Activated naive CD4-positive, alpha-beta T cell treated with anti-CD3 and anti-CD28 coated beads, Interleukin-2, amount 50 U/mL, for 72 hours (primary cell): Measurements from ENCODE around the gene CSNK1G3. TPM values are rescaled to one million over a fixed set of nuclear protein-coding genes. Genes with fewer than 3 reads are reported as not detected.
"Not testable (repeated sequence)": the region's sequence is repeated elsewhere in the genome, so short reads cannot be mapped to it uniquely, and the experiment has no call there.

ENCODE experiments used
- ATAC-seq, 2 donors: fragments of 150-1000 bp; cut with Tn5 transposase; 2 replicates each; pipeline ENCODE4 v1.10.0; 2021; ENCODE audit warnings: mild to moderate bottlenecking in 2 of 2, moderate library complexity in 2 of 2
- DNase-seq, 2 donors: peaks; one replicate each; pipeline ENCODE4 v3.0.0; 2021 to 2022; ENCODE audit warnings: low spot score in 2 of 2
- H3K27ac Mint-ChIP-seq, 2 donors: one replicate each; pipeline ENCODE4 v1.8.0; 2022; ENCODE audit warnings: mild to moderate bottlenecking in 2 of 2, mixed read lengths in 2 of 2
- H3K36me3 Mint-ChIP-seq, 2 donors: one replicate each; pipeline ENCODE4 v1.8.0; 2022; ENCODE audit warnings: mixed read lengths in 2 of 2
- H3K9me3 Mint-ChIP-seq, 2 donors: one replicate each; pipeline ENCODE4 v1.8.0; 2022; ENCODE audit warnings: mixed read lengths in 2 of 2
- total RNA-seq, 2 donors: library from RNA; stranded (reverse); gene quantifications; one replicate each; pipeline ENCODE4 v1.2.3, GENCODE V29; 2022

Gene CSNK1G3
- 10 to 100 TPM; 23.7 to 46.9 TPM for total RNA-seq

DNA sequence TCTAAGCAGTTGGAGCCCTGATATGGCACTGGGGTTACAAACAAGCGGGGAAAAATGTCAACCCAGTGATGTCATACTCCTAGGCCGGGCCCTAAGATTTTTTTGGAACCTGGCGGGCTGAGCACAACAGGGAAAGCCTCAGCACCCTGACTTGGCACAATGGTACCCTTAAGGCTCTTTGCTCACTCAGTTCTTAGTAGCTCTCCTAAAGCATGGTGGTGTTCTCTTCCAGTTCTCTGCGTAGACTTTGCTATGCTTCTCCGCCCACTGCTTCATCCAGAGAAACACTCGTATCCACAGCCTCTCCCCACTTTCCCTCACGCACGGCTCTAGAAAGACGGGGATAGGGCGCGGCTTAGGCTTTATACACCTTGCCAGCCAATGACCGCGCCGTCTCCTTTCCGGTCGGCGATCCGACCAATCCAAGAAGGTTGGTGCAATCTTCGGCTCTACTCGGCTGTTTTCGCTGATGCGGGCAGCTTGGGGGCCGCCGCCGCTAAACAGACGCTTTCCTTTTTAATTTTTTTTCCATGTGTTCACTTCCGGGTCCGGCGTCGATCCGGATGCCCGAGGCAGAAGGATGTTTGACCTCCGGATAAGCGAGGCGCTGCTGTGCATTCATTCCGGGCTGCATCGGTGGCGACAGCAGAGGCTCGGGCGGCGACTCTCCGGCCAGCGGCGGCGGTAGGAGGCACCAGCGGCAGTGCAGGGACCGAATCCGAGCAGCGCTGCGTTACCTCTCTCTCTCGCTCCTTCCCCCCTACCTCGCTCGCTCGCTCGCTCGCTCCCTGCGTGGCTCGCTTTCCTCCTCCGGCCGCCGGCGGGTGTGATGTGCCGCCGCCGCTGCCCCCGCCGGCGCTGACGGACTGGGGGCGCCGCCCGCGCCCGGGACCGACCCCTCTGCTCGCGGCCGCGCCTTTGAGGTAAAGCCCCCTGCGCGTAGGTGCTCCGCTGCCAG lies at the start of gene CSNK1G3:
Gene CSNK1G3, plus strand, starts transcription at position 530 of the 958 bp plus-strand sequence. CDS start 33,487 bp downstream, outside the sequence.
- peak; percentile 90 to 94 for ATAC-seq
- peak within 1 kb of the TSS; percentile 92 to 98 for H3K27ac Mint-ChIP-seq
- DNase-seq: peak; percentile 88 to 95
- no peaks in the 10 kb centered on the region for H3K9me3 Mint-ChIP-seq
- peaks cover 0 to 6% of the 10 kb centered on the region in 2 donors for H3K36me3 Mint-ChIP-seq

DNA sequence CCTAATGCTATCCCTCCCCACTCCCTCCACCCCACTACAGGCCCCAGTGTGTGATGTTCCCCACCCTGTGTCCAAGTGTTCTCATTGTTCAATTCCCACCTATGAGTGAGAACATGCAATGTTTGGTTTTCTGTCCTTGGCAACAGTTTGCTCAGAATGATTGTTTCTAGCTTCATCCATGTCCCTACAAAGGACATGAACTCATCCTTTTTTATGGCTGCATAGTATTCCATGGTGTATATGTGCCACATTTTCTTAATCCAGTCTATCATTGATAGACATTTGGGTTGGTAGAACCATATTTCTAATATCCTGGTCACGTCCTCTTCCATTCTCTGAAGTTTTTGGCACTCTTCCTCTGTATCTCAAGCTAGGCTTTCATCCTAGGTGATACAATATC lies 45.1 kb upstream of the CSNK1G3 start:
- peaks cover 16 to 19% of the 10 kb centered on the region in 2 donors for H3K36me3 Mint-ChIP-seq
- ATAC-seq, DNase-seq, H3K27ac Mint-ChIP-seq: not testable (repeated sequence)
- peaks cover 16 to 22% of the 10 kb centered on the region in 2 donors for H3K9me3 Mint-ChIP-seq

DNA sequence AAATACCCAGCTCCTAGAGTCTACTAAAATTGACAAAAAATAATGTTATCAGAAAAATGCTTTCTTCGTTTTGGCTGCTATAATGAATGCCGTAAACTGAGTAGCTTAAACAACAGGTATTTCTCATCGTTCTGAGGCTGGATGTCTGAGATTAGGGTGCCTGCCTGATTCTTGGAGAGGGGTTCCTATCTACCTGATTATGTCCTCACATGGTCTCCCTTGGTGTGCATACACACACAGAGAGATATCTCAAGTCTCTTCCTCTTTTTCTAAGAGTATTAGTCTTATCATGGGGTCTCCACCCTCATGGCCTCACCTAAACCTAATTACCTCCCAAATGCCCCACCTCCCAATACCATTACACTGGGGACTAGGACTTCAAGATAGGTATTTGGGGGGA lies 40.6 kb upstream of the CSNK1G3 start:
- ATAC-seq (no peak), DNase-seq (no peak)
- Mint-ChIP-seq H3K36me3 (peaks cover 16 to 19% of the 10 kb centered on the region in 2 donors), H3K9me3 (peaks cover 16 to 22% of the 10 kb centered on the region in 2 donors), H3K27ac (no peak overlapping the region)

DNA sequence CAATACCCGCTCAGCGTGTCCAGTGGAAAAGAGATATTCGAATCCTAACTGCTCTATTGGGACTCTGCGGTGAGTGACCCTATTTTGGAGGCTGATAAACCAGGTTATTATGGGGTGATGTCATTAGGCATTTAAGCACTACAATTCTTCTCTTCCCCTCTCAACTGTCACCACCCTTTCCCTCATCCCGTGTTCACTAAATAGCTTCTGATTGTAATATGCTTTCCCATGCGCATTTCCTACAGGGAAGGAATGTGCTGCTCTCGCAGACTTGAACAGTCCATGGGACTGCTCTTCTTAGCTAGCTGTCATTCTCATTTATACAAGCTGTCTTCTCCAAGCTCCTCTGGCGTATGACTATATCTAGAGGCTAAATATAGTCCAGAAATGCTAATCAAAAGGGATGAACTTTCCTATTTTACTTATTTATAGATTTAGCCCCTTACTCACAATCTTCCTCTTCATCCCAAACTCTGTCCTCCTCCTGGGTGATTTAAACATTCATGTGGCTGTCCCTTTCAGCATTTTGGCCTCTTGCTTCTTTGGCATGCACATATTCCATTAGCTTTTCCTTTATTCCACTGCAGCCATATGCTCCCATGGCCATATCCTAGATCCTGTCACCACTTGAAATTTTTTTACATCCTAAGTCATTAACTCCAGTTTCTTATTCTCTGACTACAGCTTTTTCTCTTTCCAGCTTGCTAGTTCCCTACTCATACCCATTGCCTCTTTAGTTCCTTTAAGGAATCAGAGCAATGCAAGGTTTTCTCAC lies 39.6 kb upstream of the CSNK1G3 start:
- H3K9me3 Mint-ChIP-seq: peaks cover 12 to 18% of the 10 kb centered on the region in 2 donors
- peaks cover 12 to 14% of the 10 kb centered on the region in 2 donors for H3K36me3 Mint-ChIP-seq
- no peak for ATAC-seq
- H3K27ac Mint-ChIP-seq: no peak overlapping the region
- no peak for DNase-seq

DNA sequence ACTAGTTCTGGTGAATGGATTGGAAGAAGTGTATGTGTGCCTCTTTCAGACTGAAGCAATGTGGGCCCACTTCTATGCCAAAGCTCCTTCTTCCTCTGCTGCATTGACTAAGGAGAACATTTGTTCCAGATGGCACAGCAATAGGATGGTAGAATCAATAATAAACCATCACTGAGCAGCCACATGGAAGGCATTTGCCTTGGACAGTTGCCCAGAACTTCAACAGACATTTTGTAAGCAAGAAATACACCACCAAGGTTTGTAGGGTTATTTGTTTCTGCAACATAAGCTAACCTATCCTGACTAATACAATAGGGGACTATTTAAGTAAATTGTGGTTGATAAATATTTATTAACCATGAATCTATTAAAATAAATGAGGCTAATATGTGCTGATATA lies 37.7 kb upstream of the CSNK1G3 start:
- no peak for DNase-seq
- no peak for ATAC-seq
- H3K9me3 Mint-ChIP-seq: peaks cover 7 to 12% of the 10 kb centered on the region in 2 donors
- H3K36me3 Mint-ChIP-seq: peaks cover 0 to 10% of the 10 kb centered on the region in 2 donors
- no peak overlapping the region for H3K27ac Mint-ChIP-seq

DNA sequence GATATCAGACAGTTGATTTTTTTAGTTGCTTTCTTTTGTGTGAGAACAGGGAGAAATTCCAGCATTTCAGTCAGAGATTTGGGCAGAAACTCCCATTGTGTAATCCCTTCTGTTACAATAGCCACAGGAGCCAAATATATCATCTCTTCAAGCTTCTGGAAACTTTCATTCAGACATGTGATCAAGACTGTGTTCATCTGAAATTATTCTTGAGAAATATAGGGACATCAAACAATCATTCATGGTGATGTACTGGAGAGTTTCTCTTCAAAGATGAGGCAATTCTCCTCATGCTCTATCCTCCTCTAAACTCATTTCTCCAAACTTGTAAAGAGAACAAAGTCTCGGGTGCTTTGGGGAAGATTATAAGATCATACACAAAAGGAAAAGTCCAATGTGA lies 35.2 kb upstream of the CSNK1G3 start:
- DNase-seq: no peak
- no peak for ATAC-seq
- no peaks in the 10 kb centered on the region for H3K36me3 Mint-ChIP-seq
- H3K9me3 Mint-ChIP-seq: no peaks in the 10 kb centered on the region
- no peak overlapping the region for H3K27ac Mint-ChIP-seq

DNA sequence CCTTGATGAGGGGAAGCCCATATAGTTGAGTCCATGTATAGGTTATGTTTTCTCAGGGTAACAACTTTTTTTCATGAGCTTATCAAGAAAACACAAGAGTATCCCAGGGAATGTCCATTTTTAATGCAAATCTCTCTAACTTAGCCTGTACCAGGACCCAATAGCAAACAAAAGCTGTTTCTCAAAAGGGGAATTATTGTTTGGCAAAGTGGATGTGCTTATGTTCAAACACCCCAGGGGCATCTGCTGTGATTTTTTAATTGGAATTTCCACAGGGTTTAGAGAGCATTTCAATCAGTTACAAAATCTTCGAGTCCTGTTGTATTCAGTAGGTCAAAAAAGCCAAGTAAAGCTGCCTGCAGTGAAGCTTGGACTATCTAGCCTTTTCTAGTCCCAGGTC lies 33.4 kb upstream of the CSNK1G3 start:
- Mint-ChIP-seq H3K27ac (no peak overlapping the region), H3K36me3 (no peaks in the 10 kb centered on the region), H3K9me3 (no peaks in the 10 kb centered on the region)
- DNase-seq (no peak), ATAC-seq (no peak)

DNA sequence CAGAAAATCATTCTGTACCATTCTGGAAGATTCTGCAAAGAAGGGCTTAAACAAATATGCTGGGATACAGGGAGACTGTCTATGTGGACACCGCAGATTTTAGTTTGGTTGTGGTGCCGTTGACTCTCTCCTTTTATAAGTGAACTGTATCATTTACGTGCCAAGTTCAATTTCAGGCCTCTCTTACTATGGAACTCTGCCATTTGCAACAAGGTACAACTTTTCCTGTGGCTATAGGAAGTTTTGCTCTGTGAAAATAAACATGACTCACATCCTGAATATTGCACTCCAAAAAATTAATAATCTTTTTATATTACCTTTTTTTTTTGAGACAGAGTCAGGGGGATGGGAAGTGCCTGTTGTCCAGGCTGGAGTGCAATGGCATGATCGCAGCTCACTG lies 29.7 kb upstream of the CSNK1G3 start:
- Mint-ChIP-seq H3K27ac (no peak overlapping the region), H3K36me3 (no peaks in the 10 kb centered on the region), H3K9me3 (no peaks in the 10 kb centered on the region)
- ATAC-seq (no peak), DNase-seq (no peak)

DNA sequence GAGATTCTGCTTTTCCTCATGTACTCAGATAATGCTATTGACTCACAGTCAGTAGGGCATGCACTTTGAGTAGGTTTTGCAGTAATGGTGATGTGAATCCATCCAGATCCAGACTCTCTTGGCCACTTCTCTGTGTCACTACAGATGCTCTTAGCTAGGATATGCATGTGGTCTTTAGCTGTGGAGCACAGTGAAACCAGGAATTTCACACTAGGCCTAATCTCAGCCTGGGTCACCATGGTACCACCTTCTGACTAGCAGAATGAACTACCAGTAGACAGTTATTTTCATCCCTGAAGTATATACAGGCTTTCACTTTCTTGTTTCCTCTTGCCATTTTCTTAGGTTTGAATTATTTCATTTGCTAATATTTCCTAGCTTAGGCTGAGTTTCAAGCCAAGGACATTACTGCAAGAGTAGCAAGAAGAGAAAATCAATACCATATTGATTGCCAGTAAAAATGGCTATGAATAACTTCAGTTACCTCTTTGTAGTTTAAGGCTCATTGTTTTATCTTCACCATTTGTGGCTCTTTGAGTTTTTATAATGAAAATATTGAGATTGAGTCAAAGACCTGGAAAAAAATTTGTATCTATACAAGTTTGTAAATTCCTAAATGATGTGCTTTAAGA lies 28.4 kb upstream of the CSNK1G3 start:
- H3K27ac Mint-ChIP-seq: no peak overlapping the region
- no peak for ATAC-seq
- H3K9me3 Mint-ChIP-seq: no peaks in the 10 kb centered on the region
- no peaks in the 10 kb centered on the region for H3K36me3 Mint-ChIP-seq
- no peak for DNase-seq

DNA sequence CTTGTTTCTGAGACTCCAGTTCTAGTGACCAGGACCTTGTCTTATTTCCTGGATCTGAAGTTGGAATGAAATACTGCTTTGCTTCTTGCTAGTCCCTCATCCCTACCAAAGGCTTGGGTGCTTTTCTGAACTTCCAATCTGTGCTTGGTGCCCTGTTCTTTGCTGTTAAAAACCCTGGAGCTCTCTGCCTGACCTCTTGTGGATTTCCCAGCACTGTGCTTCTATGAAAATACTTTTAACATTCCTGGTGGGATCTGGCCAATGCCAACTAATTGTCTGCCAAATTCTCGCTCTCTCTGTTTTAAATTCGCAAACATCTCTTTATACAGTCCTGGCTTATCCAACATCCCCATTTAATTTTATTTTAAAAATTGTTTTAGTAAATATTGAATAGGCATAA lies 26.7 kb upstream of the CSNK1G3 start:
- ATAC-seq: no peak
- no peaks in the 10 kb centered on the region for H3K36me3 Mint-ChIP-seq
- no peak for DNase-seq
- H3K27ac Mint-ChIP-seq: no peak overlapping the region
- H3K9me3 Mint-ChIP-seq: no peaks in the 10 kb centered on the region

DNA sequence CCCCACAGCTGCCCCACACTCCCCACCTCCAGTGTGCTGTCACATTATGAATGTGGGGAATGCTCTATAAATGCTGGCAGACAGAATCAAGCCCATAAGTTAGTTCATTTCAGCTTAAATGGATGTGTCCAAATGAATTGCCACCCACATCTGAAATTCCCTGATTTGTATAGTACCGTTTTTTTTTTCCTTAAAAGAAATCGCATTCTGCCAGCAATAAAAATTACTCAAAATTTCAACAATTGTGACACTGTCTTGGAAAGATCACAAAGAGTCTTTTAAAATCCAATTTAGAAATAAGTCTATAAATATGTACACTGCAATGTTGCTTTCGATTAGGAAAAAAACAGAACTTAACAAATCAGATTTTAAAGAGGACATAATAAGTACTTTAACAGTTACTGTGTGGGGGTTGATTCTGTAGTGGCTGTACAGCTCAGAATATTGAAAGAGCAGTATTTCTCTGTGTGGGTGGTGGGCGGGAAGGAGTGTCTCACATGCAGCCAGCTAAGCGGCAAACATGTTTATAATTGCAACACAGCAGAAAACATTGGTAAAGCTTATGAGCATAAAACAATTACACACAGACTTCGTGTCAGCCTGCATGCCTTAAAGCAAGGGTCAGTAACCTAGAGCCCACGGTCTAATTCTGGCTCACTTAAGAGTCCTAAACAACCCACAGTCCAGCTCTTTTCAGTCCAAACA lies 24.9 kb upstream of the CSNK1G3 start:
- no peaks in the 10 kb centered on the region for H3K9me3 Mint-ChIP-seq
- no peak overlapping the region for H3K27ac Mint-ChIP-seq
- no peaks in the 10 kb centered on the region for H3K36me3 Mint-ChIP-seq
- ATAC-seq (no peak), DNase-seq (no peak)

DNA sequence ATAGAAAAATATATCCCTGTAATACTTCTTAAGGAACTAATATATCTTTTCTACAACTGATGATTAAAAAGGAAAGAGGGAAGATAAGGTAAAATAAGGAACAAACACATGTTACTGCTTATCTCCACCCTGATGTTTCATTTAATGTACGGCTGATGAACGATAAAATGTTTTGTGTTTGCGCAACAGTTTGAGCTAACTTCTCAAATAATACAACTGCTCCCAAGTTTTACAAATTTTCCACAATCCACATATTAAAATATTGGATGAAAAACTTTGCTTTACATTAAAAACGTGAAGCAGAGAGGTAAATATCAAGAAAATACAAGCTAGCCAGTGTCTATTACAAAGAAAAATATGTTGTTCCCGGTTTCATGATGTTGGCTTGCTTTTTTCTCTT lies 21.0 kb upstream of the CSNK1G3 start:
- Mint-ChIP-seq H3K9me3 (no peaks in the 10 kb centered on the region), H3K36me3 (no peaks in the 10 kb centered on the region), H3K27ac (no peak overlapping the region)
- DNase-seq (no peak), ATAC-seq (no peak)

DNA sequence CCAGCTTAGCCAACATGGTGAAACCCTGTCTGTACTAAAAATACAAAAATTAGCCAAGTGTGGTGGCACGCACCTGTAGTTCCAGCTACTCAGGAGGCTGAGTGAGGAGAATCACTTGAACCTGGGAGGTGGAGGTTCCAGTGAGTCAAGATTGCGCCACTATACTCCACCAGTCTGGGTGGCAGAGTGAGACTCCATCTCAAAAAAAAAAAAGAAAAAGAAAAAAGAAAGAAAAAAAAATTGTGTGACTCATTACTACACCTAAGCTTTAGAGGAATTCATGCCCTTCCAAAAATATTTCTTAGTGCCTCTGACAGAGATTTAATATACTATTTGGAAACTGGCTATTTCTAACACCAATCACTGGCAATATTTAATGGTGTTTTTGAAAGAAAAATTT lies 16.8 kb upstream of the CSNK1G3 start:
- not testable (repeated sequence) for ATAC-seq, H3K36me3 Mint-ChIP-seq, H3K9me3 Mint-ChIP-seq, H3K27ac Mint-ChIP-seq, DNase-seq

DNA sequence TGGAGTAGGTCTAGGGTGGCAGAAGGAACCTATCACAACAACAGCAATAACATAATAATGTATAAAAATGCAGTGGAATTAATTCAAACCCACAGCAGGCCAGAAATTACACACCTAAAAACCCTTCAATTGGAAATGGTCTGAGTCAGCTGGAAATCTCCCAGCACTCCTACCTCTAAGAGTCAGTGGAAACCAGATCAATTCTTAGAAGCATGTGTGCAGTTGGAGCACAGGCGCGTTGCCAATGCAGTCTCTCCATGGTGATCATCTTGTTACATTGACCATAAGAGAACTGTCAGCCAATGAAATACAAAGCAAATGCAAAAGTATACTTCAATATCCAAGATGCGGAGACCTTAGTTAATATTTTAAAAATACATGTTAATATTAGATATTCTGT lies 15.1 kb upstream of the CSNK1G3 start:
- H3K9me3 Mint-ChIP-seq: no peaks in the 10 kb centered on the region
- peak in 1 of 2 donors; percentile 46 for ATAC-seq
- H3K36me3 Mint-ChIP-seq: no peaks in the 10 kb centered on the region
- no peak for DNase-seq
- H3K27ac Mint-ChIP-seq: no peak overlapping the region

DNA sequence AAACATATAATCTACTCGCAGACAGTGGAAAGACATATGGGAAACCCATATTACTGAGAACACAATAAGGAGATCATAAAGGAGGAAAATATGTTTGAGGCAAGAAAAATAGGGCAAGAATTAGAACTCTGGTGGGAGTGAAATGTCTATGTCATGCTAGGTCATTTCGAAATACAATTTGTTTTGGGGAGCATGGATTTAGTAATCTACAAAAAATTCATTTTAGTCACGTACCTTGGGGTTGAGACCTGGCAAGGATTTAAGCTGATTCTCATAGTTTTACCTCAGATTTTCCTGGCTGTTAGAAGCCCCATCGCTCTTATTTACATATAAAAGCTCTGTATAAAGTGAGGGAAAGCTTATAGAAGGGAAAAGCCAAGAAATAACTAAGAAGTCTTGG lies 11.5 kb upstream of the CSNK1G3 start:
- no peak for ATAC-seq
- Mint-ChIP-seq H3K9me3 (no peaks in the 10 kb centered on the region), H3K36me3 (no peaks in the 10 kb centered on the region), H3K27ac (no peak overlapping the region)
- no peak for DNase-seq

DNA sequence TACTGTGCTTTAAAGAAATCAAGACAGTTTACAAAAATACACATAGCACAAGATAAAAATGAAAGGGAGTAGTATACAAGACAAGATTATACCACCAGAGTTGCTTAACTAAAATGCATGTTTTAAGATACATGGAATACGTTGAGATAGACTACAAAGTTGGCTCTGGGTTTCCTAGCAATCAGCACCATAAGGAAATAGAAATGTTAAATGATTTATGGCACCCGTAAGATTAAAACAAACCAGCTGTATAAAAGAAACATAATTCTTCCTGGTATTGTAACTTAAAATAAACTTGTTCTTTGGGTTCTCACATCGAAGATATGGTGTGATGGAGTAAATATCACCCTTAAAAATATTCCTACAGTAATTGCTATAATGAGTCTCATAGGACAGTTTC lies 9.9 kb upstream of the CSNK1G3 start:
- no peaks in the 10 kb centered on the region for H3K9me3 Mint-ChIP-seq
- ATAC-seq (no peak), DNase-seq (no peak)
- no peak overlapping the region for H3K27ac Mint-ChIP-seq
- no peaks in the 10 kb centered on the region for H3K36me3 Mint-ChIP-seq
